IMR-90 (cell line): ENCODE data around the gene RAC2. TPM values are rescaled to one million over a fixed set of nuclear protein-coding genes. Genes with fewer than 3 reads are reported as not detected.
A peak's percentile ranks its signal among the peaks of the same experiment; 100 is the strongest.

Experiments used
- ATAC-seq: fragments of 200-7000 bp; cut with Tn5 transposase; 2 replicates; pipeline ENCODE4 v1.9.1; 2020; ENCODE audit warnings: low read depth, mild to moderate bottlenecking, moderate library complexity
- BruUV-seq: library from RNA; stranded (reverse); fragments of 400-500 nt; replicated peaks from 2 replicates; lab custom pipeline; 2021; lab: Mats Ljungman, UMichigan
- CTCF ChIA-PET: fragments of 300-600 bp; formaldehyde crosslinking; extraction: SDS; loops from one replicate; lab custom pipeline; 2021; ENCODE audit warnings: antibody characterized with exemption; lab: Yijun Ruan, JAX
- POLR2A ChIA-PET: fragments of 300-600 bp; sonication (Branson Sonifier 250); formaldehyde crosslinking; loops from one replicate; lab custom pipeline; 2022; ENCODE audit warnings: antibody characterized with exemption; ENCODE audit not compliant: unreplicated experiment; lab: Charles Lee
- DNase-seq: peaks from one replicate; pipeline ENCODE4 v3.0.0; 2013
- H2AFZ ChIP-seq: replicated peaks from 2 replicates; pipeline ENCODE3; 2013; ENCODE audit warnings: low read length, mild to moderate bottlenecking; ENCODE audit not compliant: poor library complexity
- H2AK5ac ChIP-seq: 2 replicates; pipeline ENCODE4 v1.6.1; 2013; ENCODE audit warnings: low read depth, low read length, inconsistent platforms
- H2AK9ac ChIP-seq: replicated peaks from 2 replicates; pipeline ENCODE3; 2013; ENCODE audit warnings: mild to moderate bottlenecking, low read depth, low read length, moderate library complexity; ENCODE audit not compliant: poor library complexity
- H2BK120ac ChIP-seq: 2 replicates; pipeline ENCODE4 v1.6.1; 2013; ENCODE audit warnings: low read depth, low read length, inconsistent platforms
- H2BK15ac ChIP-seq: 3 replicates; pipeline ENCODE4 v1.6.1; 2013; ENCODE audit warnings: low read depth, low read length, inconsistent platforms
- H2BK20ac ChIP-seq: 2 replicates; pipeline ENCODE4 v1.6.1; 2013; ENCODE audit warnings: low read depth, mild to moderate bottlenecking, inconsistent platforms, low read length, moderate library complexity
- H2BK5ac ChIP-seq: 2 replicates; pipeline ENCODE4 v1.6.1; 2013; ENCODE audit warnings: mild to moderate bottlenecking, low read depth, low read length, inconsistent platforms; ENCODE audit not compliant: poor library complexity, severe bottlenecking
- H3K14ac ChIP-seq: replicated peaks from 2 replicates; pipeline ENCODE4 v1.6.1; 2013; ENCODE audit warnings: low read depth, low read length, inconsistent platforms
- H3K18ac ChIP-seq: 2 replicates; pipeline ENCODE4 v1.6.1; 2013; ENCODE audit warnings: low read depth, low read length, control low read depth
- H3K23ac ChIP-seq: 2 replicates; pipeline ENCODE4 v1.6.1; 2013; ENCODE audit warnings: low read depth, low read length, inconsistent platforms
- H3K27ac ChIP-seq: 2 replicates; pipeline ENCODE4 v1.5.1; 2013; ENCODE audit warnings: mild to moderate bottlenecking, control low read depth, low read length; ENCODE audit not compliant: insufficient read depth
- H3K27me3 ChIP-seq: 2 replicates; pipeline ENCODE4 v1.6.1; 2013; ENCODE audit warnings: low read length; ENCODE audit not compliant: control insufficient read depth, insufficient read depth
- H3K36me3 ChIP-seq: 2 replicates; pipeline ENCODE4 v1.6.1; 2013; ENCODE audit warnings: low read length, mixed read lengths; ENCODE audit not compliant: control insufficient read depth, insufficient read depth
- H3K4ac ChIP-seq: 2 replicates; pipeline ENCODE4 v1.6.1; 2013; ENCODE audit warnings: low read depth, low read length, inconsistent platforms
- H3K4me1 ChIP-seq: 2 replicates; pipeline ENCODE4 v1.6.1; 2013; ENCODE audit warnings: low read length, mixed read lengths; ENCODE audit not compliant: control insufficient read depth, insufficient read depth
- H3K4me2 ChIP-seq: 2 replicates; pipeline ENCODE4 v1.6.1; 2013; ENCODE audit warnings: low read depth, mild to moderate bottlenecking, control low read depth, low read length, moderate library complexity
- H3K4me3 ChIP-seq: 2 replicates; pipeline ENCODE4 v1.5.1; 2013; ENCODE audit warnings: low read depth, mild to moderate bottlenecking, control low read depth, low read length, moderate library complexity; ENCODE audit not compliant: insufficient read depth
- H3K56ac ChIP-seq: 2 replicates; pipeline ENCODE4 v1.6.1; 2013; ENCODE audit warnings: low read length, inconsistent platforms; ENCODE audit not compliant: insufficient read depth; ENCODE audit errors: extremely low read depth
- H3K79me1 ChIP-seq, 2 experiments: 2 replicates each; pipeline ENCODE4 v1.6.1; 2013; ENCODE audit warnings: low read length in 2 of 2, inconsistent platforms in 1 of 2, low read depth in 1 of 2
- H3K9ac ChIP-seq: 2 replicates; pipeline ENCODE4 v1.6.1; 2013; ENCODE audit warnings: low read depth, low read length, control low read depth
- H3K9me1 ChIP-seq: 2 replicates; pipeline ENCODE4 v1.6.1; 2013; ENCODE audit warnings: low read length, inconsistent platforms; ENCODE audit not compliant: insufficient read depth
- H3K9me3 ChIP-seq: 2 replicates; pipeline ENCODE4 v1.6.1; 2013; ENCODE audit warnings: low read length; ENCODE audit not compliant: control insufficient read depth, insufficient read depth
- H4K20me1 ChIP-seq: 2 replicates; pipeline ENCODE4 v1.6.1; 2013; ENCODE audit warnings: low read length, inconsistent platforms; ENCODE audit not compliant: insufficient read depth
- H4K5ac ChIP-seq: 2 replicates; pipeline ENCODE4 v1.6.1; 2013; ENCODE audit warnings: mild to moderate bottlenecking, low read depth, low read length, control low read depth
- H4K8ac ChIP-seq, 2 experiments: 2 replicates each; pipeline ENCODE4 v1.6.1; 2013; ENCODE audit warnings: low read depth in 2 of 2, low read length in 2 of 2, control low read depth in 1 of 2, inconsistent platforms in 1 of 2
- H4K91ac ChIP-seq: 2 replicates; pipeline ENCODE4 v1.6.1; 2013; ENCODE audit warnings: low read depth, low read length, inconsistent platforms; ENCODE audit not compliant: insufficient read depth
- MAFK ChIP-seq: IDR thresholded peaks from 2 replicates; pipeline ENCODE4 v1.6.1; 2012; ENCODE audit warnings: low read depth, low read length, improper control_type of control experiment
- MAZ ChIP-seq: IDR thresholded peaks from 2 replicates; pipeline ENCODE4 v1.6.1; 2012; ENCODE audit warnings: low read depth, mild to moderate bottlenecking, low read length, improper control_type of control experiment, moderate library complexity, borderline replicate concordance
- MXI1 ChIP-seq: IDR thresholded peaks from 2 replicates; pipeline ENCODE4 v1.6.1; 2012; ENCODE audit warnings: low read depth, mild to moderate bottlenecking, low read length, moderate library complexity, borderline replicate concordance
- RCOR1 ChIP-seq: IDR thresholded peaks from 2 replicates; pipeline ENCODE4 v1.6.1; 2012; ENCODE audit warnings: mild to moderate bottlenecking, low read length, improper control_type of control experiment; ENCODE audit not compliant: insufficient replicate concordance
- SMC3 ChIP-seq: fragments of 150-350 bp; IDR thresholded peaks from 2 replicates; pipeline ENCODE4 v1.6.1; 2016; ENCODE audit warnings: low read depth, mild to moderate bottlenecking, antibody characterized with exemption, low read length, moderate library complexity
- USF2 ChIP-seq: fragments of 150-350 bp; IDR thresholded peaks from 2 replicates; pipeline ENCODE4 v1.6.1; 2017; ENCODE audit warnings: mild to moderate bottlenecking, antibody characterized with exemption, low read length, low read depth
- WGBS, 2 experiments: methylation state at CpG; one replicate each; pipeline versions ENCODE4 v1.1.5 to v1.1.7; 2013; ENCODE audit warnings: missing lambda C conversion rate in 2 of 2; ENCODE audit not compliant: insufficient read length in 1 of 2; ENCODE audit errors: extremely low coverage in 2 of 2; 5-methylcytosine and 5-hydroxymethylcytosine counted together
- dilution Hi-C: fragments of 300-500 bp; cut with HindIII; formaldehyde crosslinking; loops from one replicate; pipeline ENCODE4 v1.14.3; 2018; ENCODE audit warnings: low sequenced_read_pairs; ENCODE audit not compliant: unreplicated experiment
- in situ Hi-C: fragments of 300-500 bp; cut with MboI; formaldehyde crosslinking; loops from 3 replicates; pipeline ENCODE4 v1.14.3; 2019; ENCODE audit warnings: low sequenced_read_pairs, inconsistent platforms, mixed read lengths
- intact Hi-C: fragments of 100-400 bp; cut with micrococcal nuclease; formaldehyde crosslinking; loops from 2 replicates; pipeline ENCODE4 v1.10.0; 2022
- polyA plus RNA-seq, 3 experiments: library from polyadenylated mRNA; depleted of rRNA; stranded (reverse); fragments of >200 nt; gene quantifications; 2 replicates each; pipeline ENCODE4 v1.2.3, GENCODE V29; 2012; ENCODE audit warnings: low replicate concordance in 1 of 3
- total RNA-seq: library from RNA; depleted of rRNA; stranded (reverse); fragments of >200 nt; gene quantifications from 2 replicates; pipeline ENCODE4 v1.2.3, GENCODE V29; 2012

Gene RAC2
- total and polyA plus RNA-seq, 2 of the 4 experiments (the other 2 are of a cell fraction): 10.0 to 72.3 TPM

GRCh38 chr22:37176464-37177061, 67.5 kb downstream of the RAC2 start:
- TF ChIP-seq RCOR1 (no peak), USF2 (peak; percentile 78), MAFK (no peak), MAZ (no peak), MXI1 (peak; percentile 68; the same call in 1 of the 2 replicates), SMC3 (0 out of 2 replicates have a peak, but pooled peaks have one; percentile 5)
- H2AK9ac ChIP-seq: peak overlapping the region; percentile 66
- WGBS, 2 experiments: 4% methylated on average over 10 of the region's 23 CpGs; no CpG with 5 or more reads in 1 of the 2 experiments
- peak; percentile 76 for ATAC-seq
- no peaks in the 10 kb centered on the region for H3K9me3 ChIP-seq
- peaks cover 17% of the 10 kb centered on the region for H3K4me1 ChIP-seq
- H2AK5ac ChIP-seq: peak overlapping the region; percentile 75; the same call in 1 of the 2 replicates
- peak overlapping the region; percentile 12 for H2BK20ac ChIP-seq
- no peak overlapping the region; the same call in 2 of the 3 replicates for H2BK15ac ChIP-seq
- H4K8ac ChIP-seq: peak overlapping the region; percentile 40 to 72; a peak in 3 of 4 replicates
- H3K79me1 ChIP-seq: no peaks in the 10 kb centered on the region
- H3K4ac ChIP-seq: peak overlapping the region; percentile 87
- no peak overlapping the region for H3K4me3 ChIP-seq
- H2BK120ac ChIP-seq: peak overlapping the region; percentile 70
- H3K18ac ChIP-seq: peak overlapping the region; percentile 56; the same call in 1 of the 2 replicates
- no peak overlapping the region for H3K27ac ChIP-seq
- DNase-seq: peak; percentile 78
- H3K36me3 ChIP-seq: no peaks in the 10 kb centered on the region
- H3K9ac ChIP-seq: no peak overlapping the region
- H3K9me1 ChIP-seq: peaks cover 6% of the 10 kb centered on the region; the same call in 1 of the 2 replicates
- H4K91ac ChIP-seq: peak overlapping the region; percentile 60
- peak overlapping the region; percentile 47 for H3K4me2 ChIP-seq
- in situ Hi-C loops: loop anchor here (10.0 kb wide), 1 partner anchor 288 kb away; no protein-coding TSS in a partner anchor
- CTCF ChIA-PET: no interaction called here
- intact Hi-C loops: no loop called here
- H4K5ac ChIP-seq: peak overlapping the region; percentile 39
- peak overlapping the region; percentile 70; the same call in 1 of the 2 replicates for H3K23ac ChIP-seq
- peaks cover 20% of the 10 kb centered on the region for H3K27me3 ChIP-seq
- dilution Hi-C loops: no loop called here
- no peaks in the 10 kb centered on the region for H4K20me1 ChIP-seq
- H3K56ac ChIP-seq: no peak overlapping the region
- POLR2A ChIA-PET: no interaction called here
- peak overlapping the region; percentile 91 for H2AFZ ChIP-seq
- H2BK5ac ChIP-seq: no peak overlapping the region
- BruUV-seq: no TSS peak
- peak overlapping the region; percentile 53; the same call in 1 of the 2 replicates for H3K14ac ChIP-seq
